H1 (cell line): ENCODE results near the gene KCNJ9. TPM values are rescaled to one million over a fixed set of nuclear protein-coding genes. Genes with fewer than 3 reads are reported as not detected.

Experiments
- CTCF ChIA-PET: fragments of 300-600 bp; sonication (Branson Sonifier 250); formaldehyde crosslinking; loops from one replicate; lab custom pipeline; 2021; ENCODE audit not compliant: partially characterized antibody; lab: Charles Lee
- POLR2A ChIA-PET: fragments of 300-600 bp; sonication (Branson Sonifier 250); formaldehyde crosslinking; loops from one replicate; lab custom pipeline; 2021; ENCODE audit warnings: inconsistent platforms; ENCODE audit not compliant: partially characterized antibody; lab: Charles Lee
- DNase-seq, 2 experiments: peaks; one replicate each; pipeline versions ENCODE4 v3.0.0 to v3.0.0-alpha.2; 2010 to 2022; ENCODE audit warnings: low spot score in 2 of 2, low read depth in 1 of 2, mixed read lengths in 1 of 2
- FAIRE-seq: peaks from 2 replicates; lab custom pipeline; 2011; peaks lifted over from hg19 to GRCh38; lab: Jason Lieb, UNC
- H2AFZ ChIP-seq: 2 replicates; pipeline ENCODE4 v1.8.1; 2012; ENCODE audit warnings: low read length, inconsistent platforms
- H2AK5ac ChIP-seq: 2 replicates; pipeline ENCODE4 v1.6.1; 2013; ENCODE audit warnings: low read depth, low read length
- H2BK120ac ChIP-seq: replicated peaks from 2 replicates; pipeline ENCODE3; 2013; ENCODE audit warnings: low read depth, low read length, inconsistent platforms
- H2BK12ac ChIP-seq: 2 replicates; pipeline ENCODE4 v1.6.1; 2013; ENCODE audit warnings: low read depth, low read length
- H2BK15ac ChIP-seq: 2 replicates; pipeline ENCODE4 v1.6.1; 2013; ENCODE audit warnings: low read length
- H2BK20ac ChIP-seq: 2 replicates; pipeline ENCODE4 v1.6.1; 2013; ENCODE audit warnings: low read length
- H2BK5ac ChIP-seq: 2 replicates; pipeline ENCODE4 v1.6.1; 2013; ENCODE audit warnings: low read depth, low read length
- H3K14ac ChIP-seq: 2 replicates; pipeline ENCODE4 v1.6.1; 2013; ENCODE audit warnings: inconsistent platforms; ENCODE audit not compliant: insufficient read length
- H3K18ac ChIP-seq: 2 replicates; pipeline ENCODE4 v1.6.1; 2013; ENCODE audit warnings: low read length; ENCODE audit errors: extremely low read depth
- H3K23ac ChIP-seq: 2 replicates; pipeline ENCODE4 v1.6.1; 2013; ENCODE audit warnings: inconsistent platforms; ENCODE audit not compliant: insufficient read length
- H3K23me2 ChIP-seq: 2 replicates; pipeline ENCODE4 v1.6.1; 2013; ENCODE audit warnings: low read depth, low read length
- H3K27ac ChIP-seq: 2 replicates; pipeline ENCODE4 v1.6.1; 2011; ENCODE audit warnings: low read depth, low read length, inconsistent platforms
- H3K27me3 ChIP-seq, 4 experiments: replicated peaks in 1 of 4; 1 replicate in 1 of 4; 2 replicates in 3 of 4; pipeline versions ENCODE4 v1.6.1 to v1.8.1; 2011 to 2013; ENCODE audit warnings: low read length in 3 of 4, mild to moderate bottlenecking in 3 of 4, inconsistent platforms in 2 of 4, mixed read lengths in 2 of 4, moderate library complexity in 1 of 4; ENCODE audit not compliant: control insufficient read depth in 3 of 4, insufficient read depth in 3 of 4; ENCODE audit errors: extremely low read depth in 1 of 4
- H3K36me3 ChIP-seq, 4 experiments: 2 replicates each; pipeline versions ENCODE4 v1.6.1 to v1.8.1; 2011 to 2013; ENCODE audit warnings: mild to moderate bottlenecking in 4 of 4, low read length in 3 of 4, moderate library complexity in 2 of 4, control low read depth in 1 of 4, inconsistent platforms in 1 of 4; ENCODE audit not compliant: insufficient read depth in 4 of 4, control insufficient read depth in 2 of 4
- H3K4ac ChIP-seq: replicated peaks from 2 replicates; pipeline ENCODE3; 2013; ENCODE audit warnings: low read length, low read depth, mixed read lengths, inconsistent platforms; ENCODE audit not compliant: insufficient read length
- H3K4me1 ChIP-seq, 4 experiments: replicated peaks in 1 of 4; 1 replicate in 1 of 4; 2 replicates in 3 of 4; pipeline versions ENCODE4 v1.6.1 to v1.8.1; 2011 to 2013; ENCODE audit warnings: low read length in 3 of 4, inconsistent platforms in 2 of 4, mixed read lengths in 1 of 4; ENCODE audit not compliant: insufficient read depth in 4 of 4, control insufficient read depth in 3 of 4
- H3K4me2 ChIP-seq, 2 experiments: 2 replicates each; pipeline versions ENCODE4 v1.6.1 to v1.8.1; 2011 to 2013; ENCODE audit warnings: low read depth in 2 of 2, low read length in 2 of 2, control low read depth in 1 of 2, inconsistent platforms in 1 of 2, mild to moderate bottlenecking in 1 of 2; ENCODE audit not compliant: insufficient read depth in 1 of 2
- H3K4me3 ChIP-seq, 4 experiments: fragments of 200-600, 300-600 bp in 1 of 4; sonication (generic), shearing (Covaris generic), sonication (Bioruptor Twin) in 1 of 4; 2 replicates each; pipeline versions ENCODE4 v1.5.1 to v1.8.1; 2011 to 2016; ENCODE audit warnings: low read length in 4 of 4, low read depth in 3 of 4, control low read depth in 2 of 4, inconsistent platforms in 2 of 4, mild to moderate bottlenecking in 2 of 4, mixed read lengths in 1 of 4, moderate library complexity in 1 of 4; ENCODE audit not compliant: insufficient read depth in 2 of 4; ENCODE audit errors: extremely low read depth in 1 of 4
- H3K56ac ChIP-seq: replicated peaks from 2 replicates; pipeline ENCODE3; 2013; ENCODE audit warnings: low read depth, mild to moderate bottlenecking, mixed read lengths, low read length, inconsistent platforms; ENCODE audit not compliant: insufficient read length
- H3K79me1 ChIP-seq: 2 replicates; pipeline ENCODE4 v1.6.1; 2013; ENCODE audit warnings: low read depth, low read length, control low read depth
- H3K79me2 ChIP-seq, 2 experiments: 2 replicates each; pipeline versions ENCODE4 v1.6.1 to v1.8.1; 2012 to 2013; ENCODE audit warnings: low read length in 2 of 2, mild to moderate bottlenecking in 2 of 2, inconsistent platforms in 1 of 2; ENCODE audit not compliant: insufficient read depth in 2 of 2, control insufficient read depth in 1 of 2
- H3K9ac ChIP-seq, 4 experiments: replicated peaks in 1 of 4; 1 replicate in 1 of 4; 2 replicates in 3 of 4; pipeline versions ENCODE4 v1.6.1 to v1.8.1; 2011 to 2013; ENCODE audit warnings: low read depth in 3 of 4, low read length in 3 of 4, control low read depth in 2 of 4, mild to moderate bottlenecking in 2 of 4, moderate library complexity in 2 of 4, inconsistent platforms in 1 of 4; ENCODE audit errors: extremely low read depth in 1 of 4
- H3K9me3 ChIP-seq, 2 experiments: 2 replicates each; pipeline versions ENCODE4 v1.6.1 to v1.8.1; 2012 to 2013; ENCODE audit warnings: mild to moderate bottlenecking in 2 of 2, moderate library complexity in 2 of 2, control low read depth in 1 of 2, inconsistent platforms in 1 of 2, low read depth in 1 of 2, low read length in 1 of 2, mixed read lengths in 1 of 2; ENCODE audit not compliant: insufficient read depth in 2 of 2
- H4K20me1 ChIP-seq, 2 experiments: replicated peaks in 1 of 2; 2 replicates each; pipeline versions ENCODE3 to v1.8.1; 2011 to 2013; ENCODE audit warnings: inconsistent platforms in 2 of 2, low read length in 2 of 2, mild to moderate bottlenecking in 1 of 2; ENCODE audit not compliant: insufficient read depth in 2 of 2, control insufficient read depth in 1 of 2
- H4K5ac ChIP-seq: 2 replicates; pipeline ENCODE4 v1.6.1; 2013; ENCODE audit warnings: low read length, low read depth, mixed read lengths, inconsistent platforms; ENCODE audit not compliant: insufficient read length
- H4K8ac ChIP-seq: 2 replicates; pipeline ENCODE4 v1.8.0; 2013; ENCODE audit warnings: mild to moderate bottlenecking, moderate library complexity, low read length, inconsistent platforms; ENCODE audit not compliant: insufficient read depth; ENCODE audit errors: extremely low read depth
- H4K91ac ChIP-seq: replicated peaks from 2 replicates; pipeline ENCODE3; 2013; ENCODE audit warnings: low read length, mixed read lengths, inconsistent platforms; ENCODE audit not compliant: insufficient read length
- POLR2A ChIP-seq, 2 experiments: IDR thresholded peaks; 1 replicate in 1 of 2; 2 replicates in 1 of 2; pipeline ENCODE4 v1.6.1; 2011; ENCODE audit warnings: low read depth in 2 of 2, low read length in 2 of 2, mild to moderate bottlenecking in 2 of 2; ENCODE audit errors: control extremely low read depth in 1 of 2
- POLR2AphosphoS5 ChIP-seq: IDR thresholded peaks from 2 replicates; pipeline ENCODE4 v1.6.1; 2011; ENCODE audit warnings: low read depth, low read length
- WGBS, 2 experiments: shearing (Covaris generic) in 1 of 2; methylation state at CpG; one replicate each; pipeline versions ENCODE4 v1.1.6 to v1.1.7; 2013 to 2015; ENCODE audit warnings: low lambda C conversion rate in 2 of 2, mixed read lengths in 2 of 2, inconsistent platforms in 1 of 2, low coverage in 1 of 2, missing lambda C conversion rate in 1 of 2; ENCODE audit not compliant: insufficient replicate concordance in 2 of 2, insufficient coverage in 1 of 2, insufficient read length in 1 of 2; ENCODE audit errors: extremely low coverage in 1 of 2, missing lambda C conversion rate in 1 of 2; 5-methylcytosine and 5-hydroxymethylcytosine counted together
- polyA plus RNA-seq, 7 experiments: library from polyadenylated mRNA; depleted of rRNA in 3 of 7; stranded (reverse) in 5 of 7; unstranded in 2 of 7; fragments of >200 nt in 5 of 7; fragments of 200-250 nt in 2 of 7; gene quantifications; 1 replicate in 5 of 7; 2 replicates in 1 of 7; 4 replicates in 1 of 7; pipeline versions ENCODE4 v1.2.1 to v1.2.3, GENCODE V29; 2011 to 2013; ENCODE audit warnings: missing spikeins in 2 of 7, mixed read lengths in 2 of 7
- total RNA-seq: library from RNA; stranded (reverse); fragmentation: NEBNext Ultra II Directional; extraction: Animal tissue kit (Norgen Biotek cat#: 25700); gene quantifications from 2 replicates; pipeline ENCODE4 v1.2.1, GENCODE V29; 2021

KCNJ9 gene
- total and polyA plus RNA-seq, 2 of the 8 experiments (the other 6 are each of a cell fraction or from before 2014, with no cell fraction given), result 0.02 to 0.13 TPM

GRCh38 chr1:160093069-160093395 lies 11.7 kb downstream of the KCNJ9 start:
- DNase-seq (no peak), FAIRE-seq (no peak)
- no peak overlapping the region for H2BK15ac ChIP-seq
- H3K27ac ChIP-seq, result peak overlapping the region; percentile 8; the same call in 1 of the 2 replicates
- whole genome bisulfite sequencing, 2 experiments, result 90% methylated on average over 9 of the region's 9 CpGs; no CpG with 5 or more reads in 1 of the 2 experiments
- no peak overlapping the region for H3K18ac ChIP-seq
- H3K27me3 ChIP-seq, result no peaks in the 10 kb centered on the region
- no peak overlapping the region for H2BK5ac ChIP-seq
- H3K56ac ChIP-seq, result no peak overlapping the region
- H3K14ac ChIP-seq, result no peak overlapping the region
- H4K5ac ChIP-seq, result no peak overlapping the region
- H3K4me1 ChIP-seq, result peaks cover 9 to 34% (median 26%) of the 10 kb centered on the region in 4 experiments
- H3K4me2 ChIP-seq, result no peak overlapping the region
- H3K36me3 ChIP-seq, result peaks cover 10 to 35% (median 22%) of the 10 kb centered on the region in 4 experiments
- H4K91ac ChIP-seq, result no peak overlapping the region
- CTCF ChIA-PET, result interaction anchor here (5.7 to 50.1 kb wide), 3 partner anchors 8 to 36 kb away, joined by 37 to 1874 read pairs (median 148); partner anchors contain the start of genes KCNJ10 and KCNJ9
- no peaks in the 10 kb centered on the region; a peak in 1 of 4 replicates for H3K9me3 ChIP-seq
- no peak overlapping the region for H2AFZ ChIP-seq
- H3K9ac ChIP-seq, result no peak overlapping the region
- no peak overlapping the region for H2BK12ac ChIP-seq
- peaks cover 13% of the 10 kb centered on the region for H3K23me2 ChIP-seq
- peaks cover 0 to 4% of the 10 kb centered on the region in 2 experiments for H4K20me1 ChIP-seq
- H2BK120ac ChIP-seq, result no peak overlapping the region
- no peak overlapping the region for H3K4ac ChIP-seq
- no peak overlapping the region for H4K8ac ChIP-seq
- peaks cover 0 to 35% of the 10 kb centered on the region in 2 experiments; a peak in 2 of 4 replicates for H3K79me2 ChIP-seq
- H2BK20ac ChIP-seq, result no peak overlapping the region
- no peak overlapping the region for H3K23ac ChIP-seq
- peaks cover 14% of the 10 kb centered on the region for H3K79me1 ChIP-seq
- no peak overlapping the region for H3K4me3 ChIP-seq
- TF ChIP-seq POLR2A (IDR thresholded peaks at IDR 0.05; ENCODE audit: control extremely low read depth in 1 of 2, low read depth in 2 of 2, low read length in 2 of 2) (peak in 1 of 2 experiments; percentile 34; a peak in 1 of 3 replicates), POLR2AphosphoS5 (no peak)
- no peak overlapping the region for H2AK5ac ChIP-seq
- POLR2A ChIA-PET, result interaction anchor here (0.9 to 1.4 kb wide), 4 partner anchors 8 to 22 kb away, joined by 3 to 5 read pairs (median 4); no protein-coding TSS in a partner anchor
